Heart right ventricle (tissue), 16 donors: ENCODE results near the gene FKBP2. TPM values are rescaled to one million over a fixed set of nuclear protein-coding genes. Genes with fewer than 3 reads are reported as not detected.
A peak's percentile ranks its signal among the peaks of the same experiment; 100 is the strongest.

Experiments
- ATAC-seq, 8 donors: fragments of 200-7000 bp; cut with Tn5 transposase; one replicate each; pipeline ENCODE4 v1.9.1; 2020; ENCODE audit warnings: mild to moderate bottlenecking in 8 of 8, moderate library complexity in 8 of 8, moderate number of reproducible peaks in 1 of 8
- DNase-seq, 2 donors: peaks; one replicate each; pipeline ENCODE4 v3.0.0-alpha.2; 2020
- H3K27ac ChIP-seq, 10 donors: fragments of 200-600 bp; sonication (generic) in 2 of 10; one replicate each; pipeline versions ENCODE4 v1.5.0 to v1.8.0; 2020 to 2022; ENCODE audit warnings: mild to moderate bottlenecking in 3 of 10
- H3K27me3 ChIP-seq, 7 donors: fragments of 200-600 bp; one replicate each; pipeline ENCODE4 v1.8.0; 2021 to 2022; ENCODE audit warnings: mild to moderate bottlenecking in 2 of 7
- H3K36me3 ChIP-seq, 9 donors: fragments of 200-600 bp; sonication (generic) in 1 of 9; one replicate each; pipeline versions ENCODE4 v1.5.0 to v1.8.0; 2020 to 2022; ENCODE audit warnings: mild to moderate bottlenecking in 2 of 9
- H3K4me1 ChIP-seq, 9 donors: fragments of 200-600 bp; sonication (generic) in 1 of 9; one replicate each; pipeline versions ENCODE4 v1.5.0 to v1.8.0; 2020 to 2022; ENCODE audit warnings: mild to moderate bottlenecking in 4 of 9
- H3K4me3 ChIP-seq, 10 donors: fragments of 200-600 bp; sonication (generic) in 2 of 10; one replicate each; pipeline versions ENCODE4 v1.5.0 to v1.8.0; 2020 to 2022; ENCODE audit warnings: mild to moderate bottlenecking in 7 of 10, moderate library complexity in 2 of 10
- H3K9me3 ChIP-seq, 11 donors: fragments of 200-600 bp in 10 of 11; sonication (generic) in 2 of 11; one replicate each; pipeline versions ENCODE4 v1.5.0 to v1.8.0; 2013 to 2022; ENCODE audit warnings: mild to moderate bottlenecking in 2 of 11, control low read depth in 1 of 11, moderate library complexity in 1 of 11
- CTCF ChIP-seq, 9 donors: fragments of 200-600 bp; sonication (generic) in 2 of 9; IDR thresholded peaks; one replicate each; pipeline versions ENCODE4 v1.5.0 to v1.8.0; 2021 to 2022; ENCODE audit warnings: antibody characterized with exemption in 9 of 9, mild to moderate bottlenecking in 5 of 9, moderate library complexity in 1 of 9
- WGBS, 2 donors: extraction: QIAGEN DNeasy Blood & Tissue Kit; methylation state at CpG; one replicate each; pipeline ENCODE4 v1.1.7; 2013; ENCODE audit warnings: inconsistent platforms in 1 of 2; 5-methylcytosine and 5-hydroxymethylcytosine counted together
- intact Hi-C, 10 donors: fragments of 100-400 bp; cut with DNase I; formaldehyde crosslinking; loops; one replicate each; pipeline versions ENCODE4 v1.11.1 to v1.14.2; 2022
- polyA plus RNA-seq, 2 donors: library from polyadenylated mRNA; stranded (reverse); fragments of 200-250 nt; gene quantifications; one replicate each; pipeline ENCODE4 v1.2.3, GENCODE V29; 2013
- total RNA-seq, 10 donors: library from RNA; stranded (reverse); fragmentation: NEBNext Ultra II Directional in 3 of 10; extraction: Animal tissue kit (Norgen Biotek cat#: 25700) in 3 of 10; gene quantifications; one replicate each; pipeline versions ENCODE4 v1.2.1 to v1.2.4, GENCODE V29; 2021 to 2023
- donor health status: Arrhythmogenic right ventricular cardiomyopathy.
- donor health status: ischemic (EF 13 %, LVEDD 7.1; RV severe dilation, severe dysfunction).
- donor health status: healthy with polysubstance abuse.
- donor health status: DM: no; HTN: yes; CAD: no.
- donor health status: DM: no; HTN: no; CAD: no.
- donor health status: ischemic (EF 25% LVEDD 6.9; RV normal size, moderate dysfunction).
- donor health status: ischemic (EF 25% LVEDD 5.7; RV mildly dilated, moderate dysfunction).
- donor health status: healthy.
- donor health status: DM: yes; HTN: yes; CAD: no.
- donor health status: Ischemic cardiomyopathy.
- donor health status: ischemic (EF 35%, LVEDD 5.7; RV mildly dilated, moderate dysfunction).
- donor health status: nonischemic (EF 11% LVEDD 7.7; RV severe dilation, severe dysfunction).
- donor health status: DM: yes; HTN: yes; CAD: no.
- donor health status: PGD.
- donor health status: ischemic (EF 29% LVEDD 5.4; RV normal size, mild dysfunction).
- donor health status: nonischemic (EF 23%, LVEDD 6.1; RV moderate dilation, normal function).

Gene FKBP2
- total and polyA plus RNA-seq, 12 donors = 40.2 to 404 (median 49.4) TPM

GRCh38 chr11:64219755-64220154 is 21.1 kb upstream of the FKBP2 start:
- no peak for DNase-seq
- Histone ChIP-seq H3K27me3 (no peaks in the 10 kb centered on the region), H3K4me3 (no peak overlapping the region), H3K4me1 (peaks cover 0 to 13% (median 2%) of the 10 kb centered on the region in 9 donors), H3K9me3 (no peaks in the 10 kb centered on the region), H3K27ac (no peak overlapping the region), H3K36me3 (peaks cover 0 to 94% (median 0%) of the 10 kb centered on the region in 9 donors)
- intact Hi-C loops = no loop called here
- peak in 1 of 8 donors; percentile 3 for ATAC-seq
- WGBS, 2 donors = 91 to 93% methylated on average over 10 of the region's 10 CpGs
- no peak for TF ChIP-seq CTCF (IDR thresholded peaks at IDR 0.05)

- WGBS, 2 donors = 92 to 95% methylated on average over 17 of the region's 17 CpGs
- Histone ChIP-seq H3K36me3 (peaks cover 0 to 89% (median 0%) of the 10 kb centered on the region in 9 donors), H3K4me1 (peaks cover 3 to 18% (median 6%) of the 10 kb centered on the region in 9 donors), H3K27me3 (no peaks in the 10 kb centered on the region), H3K4me3 (no peak overlapping the region), H3K9me3 (no peaks in the 10 kb centered on the region), H3K27ac (no peak overlapping the region)
- intact Hi-C loops = no loop called here
- peak in 2 of 8 donors; percentile 2 to 16 for ATAC-seq
- no peak for DNase-seq
- TF ChIP-seq CTCF (IDR thresholded peaks at IDR 0.05) = no peak
Observed at GRCh38 chr11:64220271-64220670, 20.6 kb upstream of the FKBP2 start.

GRCh38 chr11:64220798-64221197 is 20.1 kb upstream of the FKBP2 start:
- no peak for TF ChIP-seq CTCF (IDR thresholded peaks at IDR 0.05)
- intact Hi-C loops = no loop called here
- no peaks in the 10 kb centered on the region for H3K9me3 ChIP-seq
- H3K4me3 ChIP-seq = no peak overlapping the region
- DNase-seq = no peak
- ATAC-seq = no peak
- peaks cover 0 to 84% (median 0%) of the 10 kb centered on the region in 9 donors for H3K36me3 ChIP-seq
- H3K27ac ChIP-seq = no peak overlapping the region
- WGBS, 2 donors = 93% methylated on average over 14 of the region's 14 CpGs
- peaks cover 6 to 23% (median 12%) of the 10 kb centered on the region in 9 donors for H3K4me1 ChIP-seq
- H3K27me3 ChIP-seq = no peaks in the 10 kb centered on the region

GRCh38 chr11:64222651-64223000 is 18.3 kb upstream of the FKBP2 start:
- peaks cover 0 to 69% (median 0%) of the 10 kb centered on the region in 9 donors for H3K36me3 ChIP-seq
- WGBS, 2 donors = 74 to 79% methylated on average over 9 of the region's 9 CpGs
- TF ChIP-seq CTCF (IDR thresholded peaks at IDR 0.05) = no peak

More at GRCh38 chr11:64222651-64223000, 18.3 kb upstream of the FKBP2 start:
- no peak for ATAC-seq
- peak in 1 of 2 donors; percentile 3 for DNase-seq
- Histone ChIP-seq H3K9me3 (no peaks in the 10 kb centered on the region), H3K27ac (no peak overlapping the region), H3K4me1 (peaks cover 16 to 35% (median 23%) of the 10 kb centered on the region in 9 donors), H3K27me3 (no peaks in the 10 kb centered on the region), H3K4me3 (no peak overlapping the region)
- intact Hi-C loops = no loop called here
